Stomach smooth muscle (tissue), 2 donors: Measurements from ENCODE around the gene TFF2.

Experiments used
- H3K27ac ChIP-seq: one replicate; pipeline ENCODE4 v1.7.0; 2013; ENCODE audit warnings: mild to moderate bottlenecking, low read length, inconsistent platforms
- H3K27me3 ChIP-seq, 2 donors: one replicate each; pipeline ENCODE4 v1.7.0; 2013; ENCODE audit warnings: low read length in 2 of 2; ENCODE audit not compliant: insufficient read depth in 2 of 2, control insufficient read depth in 1 of 2
- H3K36me3 ChIP-seq, 2 donors: one replicate each; pipeline ENCODE4 v1.7.0; 2013; ENCODE audit warnings: low read length in 2 of 2; ENCODE audit not compliant: control insufficient read depth in 2 of 2, insufficient read depth in 2 of 2
- H3K4me1 ChIP-seq: one replicate; pipeline ENCODE4 v1.7.0; 2013; ENCODE audit warnings: low read length; ENCODE audit not compliant: control insufficient read depth, insufficient read depth
- H3K4me3 ChIP-seq, 2 donors: one replicate each; pipeline ENCODE4 v1.7.0; 2013; ENCODE audit warnings: low read length in 2 of 2
- H3K9ac ChIP-seq, 2 donors: one replicate each; pipeline ENCODE4 v1.7.0; 2013; ENCODE audit warnings: low read length in 2 of 2, mild to moderate bottlenecking in 1 of 2
- H3K9me3 ChIP-seq, 2 donors: one replicate each; pipeline ENCODE4 v1.7.0; 2013; ENCODE audit warnings: low read length in 2 of 2; ENCODE audit not compliant: control insufficient read depth in 2 of 2
- donor health status: healthy.
- donor health status: Pancreatic carcinoma.

Gene TFF2

DNA sequence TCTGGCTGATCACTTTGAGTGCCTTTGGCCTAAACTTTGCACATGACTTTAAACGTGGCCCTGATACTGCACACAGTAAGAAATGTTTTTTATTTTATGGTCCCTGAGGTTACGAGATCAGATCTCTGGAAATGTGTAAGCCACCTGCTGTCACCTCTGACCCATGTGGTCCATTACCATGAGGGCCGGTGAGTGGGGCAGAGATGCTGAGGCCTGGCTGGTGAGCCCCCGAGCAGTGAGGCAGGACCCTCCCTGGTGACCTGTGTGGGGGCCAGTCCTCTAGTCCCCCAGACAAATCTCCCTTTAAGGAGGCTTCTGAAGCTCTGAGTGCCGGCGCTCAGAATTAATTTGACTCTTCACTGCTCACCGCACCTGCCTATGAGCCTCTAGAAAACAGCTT lies 48.0 kb downstream of the TFF2 start:
- Histone ChIP-seq H3K27ac (no peak overlapping the region), H3K4me3 (no peak overlapping the region), H3K36me3 (no peaks in the 10 kb centered on the region), H3K9ac (no peak overlapping the region), H3K27me3 (peaks cover 7 to 9% of the 10 kb centered on the region in 2 donors), H3K9me3 (no peaks in the 10 kb centered on the region), H3K4me1 (no peaks in the 10 kb centered on the region)

DNA sequence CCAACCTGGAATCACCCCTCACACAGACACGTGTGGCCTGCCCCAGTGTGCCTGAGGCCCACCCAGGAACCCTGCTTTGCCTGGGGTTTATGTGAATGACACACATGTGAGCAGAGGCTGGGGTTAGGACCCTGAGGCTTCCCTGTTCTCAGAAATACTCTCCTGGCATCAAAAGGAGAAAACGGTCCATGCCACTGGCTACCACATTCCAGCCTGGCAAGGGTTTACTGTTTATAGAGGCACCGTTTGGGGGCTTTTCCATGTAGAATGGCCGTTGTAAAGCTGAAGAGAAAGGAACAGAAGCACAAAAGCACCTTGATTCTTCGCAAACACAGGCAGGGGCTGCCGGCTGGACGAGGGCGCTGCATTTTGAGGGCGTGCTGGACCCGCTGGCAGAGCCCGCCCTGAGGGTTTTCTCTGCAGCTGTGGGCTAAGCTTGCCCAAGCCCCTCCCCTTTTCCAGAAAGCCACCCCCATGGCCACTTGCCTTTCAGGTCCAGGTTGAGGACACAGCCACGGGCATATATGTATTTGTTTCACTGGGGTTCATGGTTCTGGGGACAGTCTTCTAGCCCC lies 48.6 kb downstream of the TFF2 start:
- Histone ChIP-seq H3K4me1 (no peaks in the 10 kb centered on the region), H3K4me3 (no peak overlapping the region), H3K27ac (no peak overlapping the region)

DNA sequence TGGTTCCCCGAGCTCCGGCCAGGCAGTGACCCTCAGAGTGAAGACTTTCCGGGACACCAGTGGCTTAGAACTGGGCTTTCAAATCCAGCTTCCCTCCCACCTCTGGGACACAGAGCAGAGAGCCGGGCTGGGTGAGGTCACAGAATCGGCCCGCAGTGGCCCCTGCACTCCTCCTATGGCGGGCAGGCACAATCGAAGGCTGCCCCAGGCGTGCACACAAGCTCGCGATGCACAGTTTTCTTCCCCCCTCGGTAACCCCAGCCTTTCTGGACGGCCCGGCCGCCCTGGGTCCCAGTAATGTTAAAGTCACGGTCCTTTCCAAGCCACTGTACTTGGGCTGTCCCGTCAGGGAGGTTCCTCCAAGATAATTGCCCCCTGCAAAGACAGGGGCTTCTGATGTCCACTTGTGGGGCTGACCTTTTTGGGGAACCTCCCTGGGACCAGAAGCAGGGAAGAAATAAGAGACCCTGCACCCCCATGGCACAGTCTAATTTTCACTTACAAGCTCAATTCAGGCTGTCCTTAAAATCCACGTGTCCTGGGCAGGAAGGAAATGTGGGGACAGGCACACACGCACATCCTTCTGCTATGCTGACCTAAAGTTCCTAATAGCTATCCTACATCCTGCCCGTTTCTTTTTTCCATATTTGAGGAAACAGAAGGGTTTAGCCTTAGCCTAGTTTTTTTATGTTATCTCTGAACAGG lies 49.3 kb downstream of the TFF2 start:
- Histone ChIP-seq H3K9me3 (no peaks in the 10 kb centered on the region), H3K36me3 (peaks cover 0 to 2% of the 10 kb centered on the region in 2 donors), H3K4me3 (no peak overlapping the region), H3K27me3 (peaks cover 2 to 5% of the 10 kb centered on the region in 2 donors), H3K27ac (no peak overlapping the region), H3K4me1 (no peaks in the 10 kb centered on the region), H3K9ac (no peak overlapping the region)

More for the DNA sequence above, 48.6 kb downstream of the TFF2 start:
- Histone ChIP-seq H3K9me3 (no peaks in the 10 kb centered on the region), H3K36me3 (peaks cover 0 to 2% of the 10 kb centered on the region in 2 donors), H3K9ac (no peak overlapping the region), H3K27me3 (peaks cover 5 to 8% of the 10 kb centered on the region in 2 donors)

DNA sequence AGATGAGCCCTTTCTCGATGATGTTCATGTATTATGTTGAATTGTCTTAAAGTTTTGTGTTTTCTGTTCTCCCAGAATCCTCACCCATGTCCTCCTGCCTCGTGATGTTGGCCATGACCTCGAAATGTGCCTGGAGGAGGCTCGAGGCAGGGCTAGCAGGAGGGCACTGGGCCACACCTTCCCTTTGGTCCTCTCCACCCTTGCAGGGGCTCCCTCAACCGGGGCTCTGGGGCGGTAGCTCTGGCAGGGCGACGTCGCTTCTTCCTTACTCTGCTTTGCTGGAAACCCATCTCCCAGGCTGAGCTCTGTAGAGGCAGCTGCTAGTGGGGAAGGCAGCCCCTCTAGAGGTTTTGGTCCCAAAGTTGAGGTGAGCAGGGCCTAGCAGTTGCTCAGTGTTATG lies 49.8 kb downstream of the TFF2 start:
- Histone ChIP-seq H3K4me1 (no peaks in the 10 kb centered on the region), H3K9ac (no peak overlapping the region), H3K36me3 (peaks cover 4% of the 10 kb centered on the region in 2 donors), H3K27me3 (peaks cover 0 to 4% of the 10 kb centered on the region in 2 donors), H3K9me3 (no peaks in the 10 kb centered on the region), H3K27ac (no peak overlapping the region), H3K4me3 (no peak overlapping the region)

DNA sequence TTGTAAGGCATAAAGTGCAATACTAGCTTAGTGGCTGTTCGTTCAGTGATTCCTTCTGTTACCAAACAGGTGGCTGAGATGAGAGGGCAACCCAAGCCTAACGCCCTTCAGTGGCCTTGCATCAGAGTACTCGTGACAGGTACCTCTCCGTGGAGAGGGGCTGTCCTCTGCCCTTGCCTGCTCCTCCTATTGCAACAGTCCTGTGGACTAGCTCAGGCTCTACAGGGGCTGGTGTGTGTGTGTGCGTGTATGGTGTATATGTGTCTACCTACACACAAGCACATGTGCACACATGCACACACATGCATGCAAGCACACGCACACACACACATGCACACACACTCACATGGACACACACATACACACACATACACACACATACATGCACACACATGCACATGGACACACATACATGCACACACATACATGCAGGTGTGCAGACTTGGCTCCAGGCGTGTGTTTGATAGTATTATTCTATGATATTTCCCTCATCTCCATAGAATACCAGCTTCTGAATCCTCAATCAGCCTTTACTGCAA lies 50.7 kb downstream of the TFF2 start:
- Histone ChIP-seq H3K4me1 (no peaks in the 10 kb centered on the region), H3K4me3 (no peak overlapping the region), H3K36me3 (peaks cover 4 to 5% of the 10 kb centered on the region in 2 donors), H3K27ac (no peak overlapping the region), H3K27me3 (no peaks in the 10 kb centered on the region), H3K9ac (no peak overlapping the region), H3K9me3 (no peaks in the 10 kb centered on the region)

DNA sequence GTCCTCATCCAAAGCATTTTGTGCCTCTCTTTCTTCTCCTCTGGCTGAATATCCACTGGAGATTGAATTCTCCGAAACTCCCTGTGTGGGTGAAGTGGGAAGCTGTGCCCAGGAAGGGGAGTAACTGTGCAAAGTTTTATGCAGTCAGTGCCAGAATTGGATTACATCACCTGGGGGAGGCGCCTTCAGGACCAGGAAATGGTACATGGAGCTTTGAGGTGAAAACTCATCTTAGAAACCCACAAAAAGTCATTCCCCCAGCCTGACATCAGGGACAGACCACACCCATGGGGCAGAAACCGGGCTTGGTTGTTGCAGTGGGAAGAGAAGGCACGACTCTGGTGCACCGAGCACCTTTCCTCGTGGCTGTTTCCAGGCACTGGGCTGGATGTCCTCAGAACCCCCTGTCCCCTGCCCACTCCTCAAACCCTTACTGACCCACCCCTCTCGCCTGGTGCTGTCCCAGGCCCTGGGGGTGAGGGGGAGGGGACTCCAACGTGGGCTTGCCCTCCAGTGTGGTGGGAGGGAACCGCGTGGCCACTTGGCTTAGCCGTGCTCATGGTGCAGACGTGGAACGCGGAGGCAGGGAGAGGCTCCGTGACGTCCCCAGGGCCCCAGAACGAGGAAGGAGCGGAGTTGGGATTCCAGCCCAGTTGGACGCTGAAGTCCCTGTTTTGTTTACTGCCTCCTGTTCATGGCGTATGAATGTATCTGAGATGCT lies 51.3 kb downstream of the TFF2 start:
- H3K27ac ChIP-seq: no peak overlapping the region
- no peak overlapping the region for H3K4me3 ChIP-seq
- H3K27me3 ChIP-seq: no peaks in the 10 kb centered on the region
- no peaks in the 10 kb centered on the region for H3K4me1 ChIP-seq
- H3K36me3 ChIP-seq: peaks cover 4 to 8% of the 10 kb centered on the region in 2 donors
- no peak overlapping the region for H3K9ac ChIP-seq
- no peaks in the 10 kb centered on the region for H3K9me3 ChIP-seq

DNA sequence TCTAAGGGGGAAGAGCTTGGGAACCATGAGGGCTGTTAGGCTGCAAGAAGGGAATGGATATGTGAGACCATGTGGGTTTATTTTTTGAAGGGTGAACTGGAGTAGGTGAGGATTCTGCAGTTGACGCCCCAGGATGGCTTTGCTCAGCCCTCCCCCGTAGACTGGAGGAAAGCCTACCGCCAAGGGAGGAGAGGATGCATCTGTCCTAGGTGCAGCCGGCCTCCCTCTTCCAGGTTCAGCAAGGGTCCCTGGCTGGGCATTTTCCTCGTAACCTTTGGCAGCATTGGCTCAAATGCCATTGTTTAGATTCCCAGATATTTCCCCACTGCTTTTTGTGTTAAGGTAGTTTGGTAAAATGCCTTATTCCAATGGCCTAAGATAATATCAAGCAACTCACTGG lies 52.1 kb downstream of the TFF2 start:
- Histone ChIP-seq H3K9ac (no peak overlapping the region), H3K4me1 (no peaks in the 10 kb centered on the region), H3K27me3 (no peaks in the 10 kb centered on the region), H3K9me3 (no peaks in the 10 kb centered on the region), H3K4me3 (no peak overlapping the region), H3K27ac (no peak overlapping the region), H3K36me3 (peaks cover 5 to 8% of the 10 kb centered on the region in 2 donors)

DNA sequence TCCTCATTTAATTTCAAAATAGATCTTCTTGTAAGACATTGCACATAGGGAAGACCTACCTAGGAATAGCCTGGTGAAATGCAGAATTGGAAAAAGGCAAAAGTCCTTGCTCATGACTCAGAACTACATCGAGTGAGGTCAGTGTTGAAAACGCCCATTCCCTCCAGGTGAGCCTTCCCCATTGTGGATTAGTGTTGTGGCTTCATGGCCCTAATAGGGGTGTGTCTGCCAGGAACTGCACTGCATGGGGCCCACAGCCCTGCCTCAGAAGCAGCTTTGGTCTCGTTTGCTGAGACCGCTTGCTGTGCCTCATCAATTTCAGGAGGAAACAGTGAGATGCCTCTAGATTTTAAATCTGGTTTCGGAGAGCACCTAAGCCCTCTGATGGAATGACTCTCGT lies 52.6 kb downstream of the TFF2 start:
- H3K27me3 ChIP-seq: no peaks in the 10 kb centered on the region
- H3K27ac ChIP-seq: no peak overlapping the region
- H3K4me1 ChIP-seq: no peaks in the 10 kb centered on the region
- H3K9ac ChIP-seq: no peak overlapping the region
- H3K4me3 ChIP-seq: no peak overlapping the region
- peaks cover 7 to 8% of the 10 kb centered on the region in 2 donors for H3K36me3 ChIP-seq
- H3K9me3 ChIP-seq: no peaks in the 10 kb centered on the region

DNA sequence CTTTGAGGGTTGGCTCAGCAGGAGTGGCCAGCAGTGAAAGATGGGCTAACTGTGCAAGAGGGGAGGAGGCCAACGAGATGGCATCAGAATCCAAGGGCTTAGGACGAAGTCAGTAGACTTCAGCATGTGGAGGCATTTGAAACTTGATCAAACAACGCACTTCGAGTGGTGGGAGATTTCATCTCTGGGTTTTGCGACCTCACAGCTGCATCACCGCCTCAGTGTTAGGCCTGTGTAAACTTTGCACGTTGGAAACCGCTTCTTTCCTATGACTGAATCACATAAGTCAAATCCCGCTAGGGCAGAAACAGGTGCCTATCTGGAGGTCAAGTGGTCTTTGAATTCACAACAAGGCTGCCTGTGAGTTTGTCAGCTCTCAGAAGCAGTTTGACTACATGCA lies 53.4 kb downstream of the TFF2 start:
- no peaks in the 10 kb centered on the region for H3K4me1 ChIP-seq
- no peak overlapping the region for H3K4me3 ChIP-seq
- no peaks in the 10 kb centered on the region for H3K9me3 ChIP-seq
- H3K27ac ChIP-seq: no peak overlapping the region
- no peak overlapping the region for H3K9ac ChIP-seq
- no peaks in the 10 kb centered on the region for H3K27me3 ChIP-seq
- H3K36me3 ChIP-seq: peaks cover 8 to 11% of the 10 kb centered on the region in 2 donors

DNA sequence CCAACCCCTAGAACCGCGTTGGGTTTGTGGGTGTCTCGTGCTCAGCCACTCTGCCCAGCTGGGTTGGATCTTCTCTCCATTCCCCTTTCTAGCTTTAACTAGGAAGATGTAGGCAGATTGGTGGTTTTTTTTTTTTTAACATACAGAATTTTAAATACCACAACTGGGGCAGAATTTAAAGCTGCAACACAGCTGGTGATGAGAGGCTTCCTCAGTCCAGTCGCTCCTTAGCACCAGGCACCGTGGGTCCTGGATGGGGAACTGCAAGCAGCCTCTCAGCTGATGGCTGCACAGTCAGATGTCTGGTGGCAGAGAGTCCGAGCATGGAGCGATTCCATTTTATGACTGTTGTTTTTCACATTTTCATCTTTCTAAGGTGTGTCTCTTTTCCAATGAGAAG lies 54.3 kb downstream of the TFF2 start:
- H3K27me3 ChIP-seq: no peaks in the 10 kb centered on the region
- H3K4me3 ChIP-seq: no peak overlapping the region
- H3K9ac ChIP-seq: no peak overlapping the region
- H3K4me1 ChIP-seq: no peaks in the 10 kb centered on the region
- H3K27ac ChIP-seq: no peak overlapping the region
- H3K36me3 ChIP-seq: peaks cover 8 to 12% of the 10 kb centered on the region in 2 donors
- H3K9me3 ChIP-seq: no peaks in the 10 kb centered on the region
